ENCODE data around the gene IGFLR1. TPM values are rescaled to one million over a fixed set of nuclear protein-coding genes. Genes with fewer than 3 reads are reported as not detected.

IGFLR1 gene
- total RNA-seq, 4 donors from 2014 or later, result 5.2 to 6.1 (median 5.9) TPM

DNA sequence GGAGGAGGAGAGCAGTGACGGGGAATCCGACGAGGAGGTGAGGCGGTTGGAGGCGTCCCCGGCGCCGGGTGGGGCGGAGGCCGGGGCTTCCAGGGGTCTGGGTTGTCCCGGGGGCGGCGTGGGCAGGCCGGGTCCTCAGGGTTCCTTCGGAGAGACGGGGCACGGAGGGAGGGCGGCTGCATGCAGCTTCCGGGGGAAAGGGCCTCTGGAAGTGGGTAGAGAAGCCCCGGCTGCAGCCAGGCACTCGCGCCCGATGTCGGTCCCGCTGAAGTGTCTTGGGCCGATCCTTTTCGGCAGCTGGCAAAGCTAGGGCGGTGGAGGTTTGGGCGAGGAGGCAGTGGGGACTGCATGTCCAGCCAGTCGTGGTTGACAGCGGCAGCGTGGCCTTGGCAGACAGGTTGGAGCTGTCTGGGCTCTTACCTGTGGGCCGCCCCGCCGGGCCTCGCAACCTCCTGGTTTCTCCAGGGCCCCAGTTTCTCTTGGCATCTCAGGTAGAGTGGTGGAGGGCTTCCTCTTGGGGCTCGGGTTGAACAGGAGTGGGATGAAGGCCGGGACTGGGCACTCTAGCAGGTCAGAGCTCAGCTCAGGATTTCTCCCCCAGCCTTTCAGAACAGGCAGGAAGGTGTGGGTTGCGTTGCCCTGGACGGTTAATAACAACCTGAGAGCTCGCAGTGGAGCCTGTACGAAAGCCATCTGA is 23.8 kb downstream of the IGFLR1 start:
- peak; percentile 52 to 56 for DNase-seq
- peaks cover 18 to 23% of the 10 kb centered on the region in 2 donors for H3K4me1 ChIP-seq
- H3K27ac ChIP-seq, result peak overlapping the region in 2 of 3 donors; percentile 59 to 75
- TF ChIP-seq POLR2A (IDR thresholded peaks at IDR 0.05) (no peak), CTCF (IDR thresholded peaks at IDR 0.05) (no peak)
- WGBS, 2 donors, result 5 to 6% methylated on average over 6 to 22 of the region's 42 CpGs
- H3K4me3 ChIP-seq (replicated peaks in 1 of 3), result peak overlapping the region; percentile 14 to 98 (median 88)
- peaks cover 24% of the 10 kb centered on the region in 2 donors for H3K36me3 ChIP-seq
- no peaks in the 10 kb centered on the region for H3K9me3 ChIP-seq
- H3K27me3 ChIP-seq, result no peaks in the 10 kb centered on the region
- intact Hi-C loops (cut with DNase I), result loop anchor here (5.0 kb wide), 1 partner anchor 171 kb away; the partner anchor contains the start of gene TMEM147

- WGBS, 2 donors, result no CpG with 5 or more reads among the region's 109 CpGs
- Histone ChIP-seq H3K4me1 (peaks cover 18 to 23% of the 10 kb centered on the region in 2 donors), H3K4me3 (replicated peaks in 1 of 3) (peak within 1 kb of the TSS; percentile 49 to 98 (median 88)), H3K36me3 (peaks cover 17% of the 10 kb centered on the region in 2 donors), H3K27me3 (no peaks in the 10 kb centered on the region), H3K9me3 (no peaks in the 10 kb centered on the region), H3K27ac (peak within 1 kb of the TSS; percentile 72 to 90 (median 78))
- no peak for TF ChIP-seq POLR2A (IDR thresholded peaks at IDR 0.05)
- DNase-seq, result no peak
- intact Hi-C loops (cut with DNase I), result loop anchor here (2.0 to 5.0 kb wide), 2 partner anchors 23 to 171 kb away; partner anchors contain the start of gene TMEM147
These were observed 24.4 kb downstream of the IGFLR1 start, which contains the start of gene KMT2B for GRCh38 chr19:35717665-35718344. TSS of gene KMT2B (plus strand) at chr19:35718003. CDS start at chr19:35718019, 16 bp downstream.

GRCh38 chr19:35716801-35717664 is 25.2 kb downstream of the IGFLR1 start:
- no peaks in the 10 kb centered on the region for H3K27me3 ChIP-seq
- H3K27ac ChIP-seq, result peak overlapping the region; percentile 72 to 90 (median 78)
- peak overlapping the region; percentile 43 to 88 (median 49) for H3K4me3 ChIP-seq (replicated peaks in 1 of 3)
- H3K9me3 ChIP-seq, result no peaks in the 10 kb centered on the region
- 0% methylated on average over 21 of the region's 77 CpGs for WGBS, 2 donors
- DNase-seq, result peak; percentile 97
- TF ChIP-seq CTCF (IDR thresholded peaks at IDR 0.05) (peak; percentile 50 to 97 (median 92)), POLR2A (IDR thresholded peaks at IDR 0.05) (peak in 1 of 2 donors; percentile 26)
- peaks cover 18 to 23% of the 10 kb centered on the region in 2 donors for H3K4me1 ChIP-seq
- intact Hi-C loops (cut with DNase I), result loop anchor here (2.0 to 5.0 kb wide), 2 partner anchors 22 to 170 kb away; partner anchors contain the start of gene TMEM147
- H3K36me3 ChIP-seq, result peaks cover 9 to 10% of the 10 kb centered on the region in 2 donors

GRCh38 chr19:35715981-35716800 is 26.1 kb downstream of the IGFLR1 start:
- DNase-seq, result peak; percentile 60 to 67
- H3K27ac ChIP-seq, result peak overlapping the region; percentile 39 to 90 (median 72)
- H3K4me1 ChIP-seq, result peaks cover 18 to 23% of the 10 kb centered on the region in 2 donors
- H3K9me3 ChIP-seq, result no peaks in the 10 kb centered on the region
- no peak for TF ChIP-seq POLR2A (IDR thresholded peaks at IDR 0.05)
- TF ChIP-seq CTCF (IDR thresholded peaks at IDR 0.05), result no peak
- no peaks in the 10 kb centered on the region for H3K27me3 ChIP-seq
- peaks cover 2 to 4% of the 10 kb centered on the region in 2 donors for H3K36me3 ChIP-seq
- 0 to 4% methylated on average over 34 to 36 of the region's 52 CpGs for WGBS, 2 donors
- intact Hi-C loops (cut with DNase I), result loop anchor here (2.0 to 5.0 kb wide), 2 partner anchors 21 to 169 kb away; partner anchors contain the start of gene TMEM147
- H3K4me3 ChIP-seq (replicated peaks in 1 of 3), result peak overlapping the region; percentile 43 to 88 (median 49)

Data from thyroid gland (tissue), 4 donors.